Activated CD4-positive, alpha-beta T cell treated with anti-CD3 and anti-CD28 coated beads, Interleukin-2, amount 50 U/mL, for 1 hour (primary cell): ENCODE results near the gene MS4A6E.

ENCODE experiments used
- DNase-seq: peaks from one replicate; pipeline ENCODE4 v3.0.0-alpha.2; 2020

The MS4A6E gene

DNA sequence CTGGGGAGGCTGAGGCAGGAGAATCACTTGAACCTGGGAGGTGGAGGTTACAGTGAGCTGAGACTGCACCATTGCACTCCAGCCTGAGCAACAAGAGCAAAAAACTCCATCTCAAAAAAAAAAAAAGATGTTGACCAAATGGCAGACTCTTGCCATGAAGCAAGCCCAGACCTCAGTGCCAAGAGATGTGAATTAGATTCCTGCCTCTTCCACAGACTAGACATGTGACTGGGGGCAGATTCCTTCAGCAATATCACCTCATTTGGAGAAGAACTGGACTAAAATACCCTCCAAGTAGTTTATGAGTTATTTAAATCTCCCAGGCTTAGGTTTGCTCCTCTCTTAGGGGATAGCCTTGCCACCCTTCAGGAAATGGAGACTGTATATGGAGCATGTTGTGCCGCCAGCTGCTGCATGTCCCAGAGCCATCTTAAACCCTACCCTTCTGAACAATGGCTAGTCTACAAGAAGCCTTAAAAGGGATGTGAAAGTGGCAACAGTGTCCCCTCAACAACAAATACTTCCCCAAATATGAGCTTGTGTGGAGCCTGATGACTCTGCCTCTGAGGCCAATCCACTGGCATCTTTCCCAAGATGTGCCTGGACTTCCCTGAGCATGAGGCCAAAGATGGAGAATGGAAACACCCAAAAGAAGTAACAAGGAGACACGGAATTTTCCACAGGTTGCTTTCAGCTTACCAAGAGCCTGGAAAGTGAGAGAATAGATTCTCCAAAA, 50.5 kb downstream of the MS4A6E start:
- DNase-seq, result no peak

- DNase-seq, result no peak
These were observed 51.3 kb downstream of the MS4A6E start, which contains the start of gene MS4A7 for GRCh38 chr11:60378354-60378753. MS4A7 (plus strand) TSS chr11:60378532; CDS start chr11:60383142, 4,610 bp downstream.

DNA sequence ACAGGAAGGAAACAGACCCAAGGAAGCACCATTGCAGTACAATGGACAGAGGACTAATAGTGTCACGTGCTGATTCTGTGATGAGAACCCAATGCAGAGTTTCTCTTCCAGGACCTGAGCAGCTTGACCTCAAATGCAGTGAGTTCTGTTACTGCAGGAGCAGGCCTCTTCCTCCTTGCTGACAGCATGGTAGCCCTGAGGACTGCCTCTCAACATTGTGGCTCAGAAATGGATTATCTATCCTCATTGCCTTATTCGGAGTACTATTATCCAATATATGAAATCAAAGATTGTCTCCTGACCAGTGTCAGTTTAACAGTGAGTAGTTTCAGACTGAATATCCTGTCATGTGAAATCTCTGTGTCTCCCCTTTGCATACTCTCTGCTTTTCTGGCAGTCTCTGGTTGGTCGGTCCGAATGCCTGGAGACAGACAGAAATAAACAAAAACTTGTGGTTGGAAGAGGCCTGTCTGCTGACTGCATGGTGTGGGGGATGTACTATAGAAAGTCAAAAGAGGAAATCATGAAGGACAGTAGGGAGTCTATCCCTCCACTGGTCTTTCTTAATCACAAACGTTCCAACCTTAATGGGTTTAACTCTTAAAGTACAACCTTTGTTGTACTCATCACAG, 62.3 kb downstream of the MS4A6E start:
- no peak for DNase-seq

DNA sequence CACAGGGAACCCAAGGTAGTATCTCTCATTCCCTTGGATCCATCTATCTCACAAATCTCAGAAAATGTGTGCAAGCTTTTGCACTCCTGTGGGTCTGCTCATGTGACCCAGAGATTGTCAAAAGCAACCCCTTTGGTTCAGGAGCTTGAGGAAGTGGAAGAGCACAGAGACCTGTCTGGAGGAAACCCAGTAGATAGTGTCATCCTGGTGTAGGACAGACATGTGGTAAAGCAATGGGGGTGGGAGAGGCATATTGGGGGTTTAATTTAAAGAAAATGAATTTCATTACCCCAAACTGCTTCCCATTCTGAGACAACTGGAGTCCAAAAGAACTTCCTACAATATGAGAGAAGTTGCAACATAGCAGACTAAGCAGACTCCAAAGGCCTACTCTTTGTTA, 63.4 kb downstream of the MS4A6E start:
- no peak for DNase-seq
